ENCODE data around the gene WSCD2.

DNA sequence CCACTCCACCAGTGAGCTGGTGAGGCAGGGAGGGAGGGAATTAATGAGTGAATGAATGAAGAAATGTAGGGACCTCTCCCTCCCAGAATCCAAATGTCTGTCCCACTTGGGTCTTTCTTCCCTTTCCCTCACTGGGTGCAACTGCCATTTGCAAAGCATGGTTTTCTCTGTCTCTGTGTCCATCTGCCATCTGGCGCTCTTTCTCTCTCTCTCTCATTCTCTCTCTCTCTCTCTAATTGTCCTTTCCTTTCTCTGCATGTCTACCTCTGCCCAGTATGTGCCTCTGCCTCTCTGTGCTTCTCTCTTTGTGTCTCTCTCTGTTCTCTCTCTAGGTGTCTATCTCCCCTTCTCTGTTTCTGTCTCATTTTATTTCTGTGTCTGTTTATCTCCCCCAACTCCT is 107.3 kb downstream of the WSCD2 start:
- TF ChIP-seq, protein P1, sequence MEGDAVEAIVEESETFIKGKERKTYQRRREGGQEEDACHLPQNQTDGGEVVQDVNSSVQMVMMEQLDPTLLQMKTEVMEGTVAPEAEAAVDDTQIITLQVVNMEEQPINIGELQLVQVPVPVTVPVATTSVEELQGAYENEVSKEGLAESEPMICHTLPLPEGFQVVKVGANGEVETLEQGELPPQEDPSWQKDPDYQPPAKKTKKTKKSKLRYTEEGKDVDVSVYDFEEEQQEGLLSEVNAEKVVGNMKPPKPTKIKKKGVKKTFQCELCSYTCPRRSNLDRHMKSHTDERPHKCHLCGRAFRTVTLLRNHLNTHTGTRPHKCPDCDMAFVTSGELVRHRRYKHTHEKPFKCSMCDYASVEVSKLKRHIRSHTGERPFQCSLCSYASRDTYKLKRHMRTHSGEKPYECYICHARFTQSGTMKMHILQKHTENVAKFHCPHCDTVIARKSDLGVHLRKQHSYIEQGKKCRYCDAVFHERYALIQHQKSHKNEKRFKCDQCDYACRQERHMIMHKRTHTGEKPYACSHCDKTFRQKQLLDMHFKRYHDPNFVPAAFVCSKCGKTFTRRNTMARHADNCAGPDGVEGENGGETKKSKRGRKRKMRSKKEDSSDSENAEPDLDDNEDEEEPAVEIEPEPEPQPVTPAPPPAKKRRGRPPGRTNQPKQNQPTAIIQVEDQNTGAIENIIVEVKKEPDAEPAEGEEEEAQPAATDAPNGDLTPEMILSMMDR (IDR thresholded peaks at IDR 0.05): no peak
- no peak for TF ChIP-seq POLR2A (IDR thresholded peaks at IDR 0.05)

Data from Peyer's patch (tissue), 4 donors.